ENCODE measurements around the gene RBM6. TPM values are rescaled to one million over a fixed set of nuclear protein-coding genes. Genes with fewer than 3 reads are reported as not detected.
"Not testable (repeated sequence)": the region's sequence is repeated elsewhere in the genome, so short reads cannot be mapped to it uniquely, and the experiment has no call there.

RBM6 gene
- total RNA-seq, 4 donors from 2014 or later: 89.7 to 256 (median 152) TPM

DNA sequence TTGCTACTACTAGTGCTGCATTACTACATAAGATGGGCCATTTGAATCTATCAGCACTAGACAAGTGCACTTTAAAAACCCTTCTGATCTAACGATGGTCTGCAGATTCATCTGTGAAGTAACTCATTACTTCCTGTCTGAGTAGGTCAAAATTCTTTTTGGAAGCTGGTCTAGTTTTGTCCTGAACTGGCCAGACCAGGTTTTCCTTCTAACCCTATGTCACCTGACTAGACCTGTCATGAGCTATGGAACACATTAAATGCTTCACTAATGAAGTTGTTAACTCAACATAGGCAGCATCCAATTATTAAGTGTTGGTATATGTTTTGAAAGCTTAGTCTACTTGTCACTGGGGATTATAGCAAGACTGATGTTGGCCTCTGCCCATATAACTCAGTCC lies 138.7 kb downstream of the RBM6 start:
- Histone ChIP-seq H3K4me1 (peaks cover 0 to 11% (median 1%) of the 10 kb centered on the region in 4 donors), H3K9me3 (no peaks in the 10 kb centered on the region), H3K4me3 (no peak overlapping the region), H3K27ac (no peak overlapping the region), H3K27me3 (no peaks in the 10 kb centered on the region), H3K36me3 (peaks cover 0 to 40% (median 14%) of the 10 kb centered on the region in 4 donors)
- WGBS, 2 donors (ENCODE audit: low coverage in 1 of 2): 23% methylated on average over 1 of the region's 1 CpG; no CpG with 5 or more reads in 1 of the 2 donors
- intact Hi-C loops (cut with DNase I; ENCODE audit: low total_unique reads) (no loop called here), in situ Hi-C loops (cut with MboI; ENCODE audit: low pct_ligation_motif_present in 1 of 4, low pct_unique_long_range_greater_than_20kb in 1 of 4, low sequenced_read_pairs in 3 of 4) (no loop called here)
- no peak for DNase-seq
- no peak for TF ChIP-seq POLR2AphosphoS5 (IDR thresholded peaks at IDR 0.05)
- TF ChIP-seq, protein P1, sequence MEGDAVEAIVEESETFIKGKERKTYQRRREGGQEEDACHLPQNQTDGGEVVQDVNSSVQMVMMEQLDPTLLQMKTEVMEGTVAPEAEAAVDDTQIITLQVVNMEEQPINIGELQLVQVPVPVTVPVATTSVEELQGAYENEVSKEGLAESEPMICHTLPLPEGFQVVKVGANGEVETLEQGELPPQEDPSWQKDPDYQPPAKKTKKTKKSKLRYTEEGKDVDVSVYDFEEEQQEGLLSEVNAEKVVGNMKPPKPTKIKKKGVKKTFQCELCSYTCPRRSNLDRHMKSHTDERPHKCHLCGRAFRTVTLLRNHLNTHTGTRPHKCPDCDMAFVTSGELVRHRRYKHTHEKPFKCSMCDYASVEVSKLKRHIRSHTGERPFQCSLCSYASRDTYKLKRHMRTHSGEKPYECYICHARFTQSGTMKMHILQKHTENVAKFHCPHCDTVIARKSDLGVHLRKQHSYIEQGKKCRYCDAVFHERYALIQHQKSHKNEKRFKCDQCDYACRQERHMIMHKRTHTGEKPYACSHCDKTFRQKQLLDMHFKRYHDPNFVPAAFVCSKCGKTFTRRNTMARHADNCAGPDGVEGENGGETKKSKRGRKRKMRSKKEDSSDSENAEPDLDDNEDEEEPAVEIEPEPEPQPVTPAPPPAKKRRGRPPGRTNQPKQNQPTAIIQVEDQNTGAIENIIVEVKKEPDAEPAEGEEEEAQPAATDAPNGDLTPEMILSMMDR (IDR thresholded peaks at IDR 0.05): no peak
- TF ChIP-seq POLR2A (IDR thresholded peaks at IDR 0.05): no peak
- no peak for TF ChIP-seq EP300 (IDR thresholded peaks at IDR 0.05; ENCODE audit: low read depth)

DNA sequence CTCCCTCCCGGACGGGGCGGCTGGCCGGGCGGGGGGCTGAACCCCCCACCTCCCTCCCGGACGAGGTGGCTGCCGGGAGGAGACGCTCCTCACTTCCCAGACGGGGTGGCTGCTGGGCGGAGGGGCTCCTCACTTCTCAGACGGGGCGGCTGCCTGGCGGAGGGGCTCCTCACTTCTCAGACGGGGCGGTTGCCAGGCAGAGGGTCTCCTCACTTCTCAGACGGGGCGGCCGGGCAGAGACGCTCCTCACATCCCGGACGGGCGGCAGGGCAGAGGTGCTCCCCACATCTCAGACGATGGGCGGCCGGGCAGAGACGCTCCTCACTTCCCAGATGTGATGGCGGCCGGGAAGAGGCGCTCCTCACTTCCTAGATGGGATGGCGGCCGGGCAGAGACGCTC lies 145.0 kb downstream of the RBM6 start:
- H3K4me1 ChIP-seq: peaks cover 2 to 18% (median 3%) of the 10 kb centered on the region in 4 donors
- in situ Hi-C loops (cut with MboI; ENCODE audit: low pct_ligation_motif_present in 1 of 4, low pct_unique_long_range_greater_than_20kb in 1 of 4, low sequenced_read_pairs in 3 of 4); DNase-seq; H3K27me3 ChIP-seq; H3K36me3 ChIP-seq; H3K4me3 ChIP-seq; H3K27ac ChIP-seq; H3K9me3 ChIP-seq; intact Hi-C loops (cut with DNase I; ENCODE audit: low total_unique reads): not testable (repeated sequence)
- WGBS, 2 donors (ENCODE audit: low coverage in 1 of 2): no CpG with 5 or more reads among the region's 33 CpGs

DNA sequence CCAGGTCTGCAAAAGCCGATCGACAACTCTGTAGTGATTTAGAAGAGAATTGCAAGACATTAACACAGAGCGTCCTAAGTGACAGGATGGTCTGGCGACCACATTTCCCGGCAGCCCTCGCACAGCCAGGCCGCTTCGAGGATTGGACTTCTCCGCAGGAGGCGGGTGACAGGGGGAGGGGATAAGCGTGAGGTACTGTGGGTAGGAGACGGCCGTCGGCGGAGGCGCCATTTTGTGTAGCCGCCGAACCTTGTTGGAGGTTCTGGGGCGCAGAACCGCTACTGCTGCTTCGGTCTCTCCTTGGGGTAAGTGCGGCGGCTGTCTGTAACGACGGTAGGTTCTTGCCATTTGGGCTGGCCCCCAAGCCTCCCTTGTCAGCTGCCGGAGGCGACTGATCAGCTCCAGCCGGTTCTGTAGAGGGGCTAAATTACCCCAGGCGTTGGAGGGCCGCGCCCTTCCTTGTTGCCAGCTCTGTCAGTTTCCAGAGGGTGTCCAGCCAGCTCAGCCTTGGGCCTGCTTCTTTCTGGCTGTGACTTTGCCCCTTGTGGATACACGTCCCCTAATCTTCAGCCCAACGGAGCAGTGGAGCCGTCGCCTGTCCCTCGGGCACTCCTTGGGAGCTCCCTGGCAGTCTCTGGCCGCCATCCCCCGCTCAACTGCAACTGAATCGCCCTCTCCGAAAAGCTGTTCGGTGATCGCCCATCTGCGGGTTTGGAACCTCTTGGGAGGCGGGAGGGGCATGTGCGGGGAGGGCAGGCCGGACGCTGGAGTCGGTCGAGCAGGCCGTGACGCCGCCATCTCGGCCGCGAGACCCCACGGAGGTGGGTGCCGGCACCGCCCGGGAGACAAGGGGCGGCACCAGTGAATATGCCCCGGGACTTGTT lies 149.0 kb downstream of the RBM6 start, which contains the start of gene RBM5:
TSS of gene RBM5 (plus strand) at position 195 of the 884 bp plus-strand sequence. CDS start 1,516 bp downstream, outside the sequence.
- intact Hi-C loops (cut with DNase I; ENCODE audit: low total_unique reads): no loop called here
- TF ChIP-seq, protein P1 (IDR thresholded peaks at IDR 0.05): no peak
- peak; percentile 78 to 82 (median 80) for TF ChIP-seq POLR2AphosphoS5 (IDR thresholded peaks at IDR 0.05)
- peak; percentile 66 for TF ChIP-seq POLR2A (IDR thresholded peaks at IDR 0.05)
- no peak for TF ChIP-seq EP300 (IDR thresholded peaks at IDR 0.05; ENCODE audit: low read depth)
- 0 to 1% methylated on average over 4 to 43 of the region's 61 CpGs for WGBS, 2 donors (ENCODE audit: low coverage in 1 of 2)
- Histone ChIP-seq H3K27ac (peak within 1 kb of the TSS; percentile 92 to 97 (median 94)), H3K27me3 (no peaks in the 10 kb centered on the region), H3K36me3 (peaks cover 3 to 34% (median 18%) of the 10 kb centered on the region in 4 donors), H3K4me1 (peaks cover 13 to 23% (median 17%) of the 10 kb centered on the region in 4 donors), H3K4me3 (peak within 1 kb of the TSS; percentile 80 to 95 (median 89)), H3K9me3 (no peaks in the 10 kb centered on the region)
- in situ Hi-C loops (cut with MboI; ENCODE audit: low pct_ligation_motif_present in 1 of 4, low pct_unique_long_range_greater_than_20kb in 1 of 4, low sequenced_read_pairs in 3 of 4): no loop called here
- DNase-seq: peak; percentile 93

DNA sequence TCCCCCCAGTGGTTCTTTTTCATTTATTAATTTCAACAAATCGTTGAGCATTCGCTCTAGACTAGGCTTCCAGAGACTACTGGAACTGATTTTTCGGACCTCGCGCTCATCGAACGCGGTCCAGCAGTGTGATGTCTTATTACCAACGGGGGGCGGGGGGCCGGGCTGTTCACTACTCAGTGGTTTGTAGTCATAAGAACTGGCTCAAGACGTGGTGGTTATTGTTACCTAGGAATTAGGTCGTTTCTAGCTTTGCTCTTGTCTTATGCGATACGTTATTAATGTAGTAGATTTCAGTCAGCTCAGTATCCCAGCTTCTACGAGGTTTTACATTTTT lies 149.6 kb downstream of the RBM6 start:
- intact Hi-C loops (cut with DNase I; ENCODE audit: low total_unique reads): no loop called here
- 0% methylated on average over 15 to 16 of the region's 16 CpGs for WGBS, 2 donors (ENCODE audit: low coverage in 1 of 2)
- Histone ChIP-seq H3K9me3 (no peaks in the 10 kb centered on the region), H3K36me3 (peaks cover 4 to 40% (median 21%) of the 10 kb centered on the region in 4 donors), H3K4me3 (peak overlapping the region; percentile 80 to 95 (median 89)), H3K4me1 (peaks cover 13 to 26% (median 17%) of the 10 kb centered on the region in 4 donors), H3K27me3 (no peaks in the 10 kb centered on the region), H3K27ac (peak overlapping the region; percentile 92 to 97 (median 94))
- in situ Hi-C loops (cut with MboI; ENCODE audit: low pct_ligation_motif_present in 1 of 4, low pct_unique_long_range_greater_than_20kb in 1 of 4, low sequenced_read_pairs in 3 of 4): no loop called here
- TF ChIP-seq POLR2A (IDR thresholded peaks at IDR 0.05) (no peak), EP300 (IDR thresholded peaks at IDR 0.05; ENCODE audit: low read depth) (no peak), POLR2AphosphoS5 (IDR thresholded peaks at IDR 0.05) (no peak)
- TF ChIP-seq, protein P1 (IDR thresholded peaks at IDR 0.05): no peak
- no peak for DNase-seq
